Measurements from ENCODE around the gene PDZD4. TPM values are rescaled to one million over a fixed set of nuclear protein-coding genes. Genes with fewer than 3 reads are reported as not detected.

The PDZD4 gene
- total and polyA plus RNA-seq, 4 donors, result 0.15 to 1.8 (median 0.69) TPM

- no peak overlapping the region for H3K4me3 ChIP-seq (ENCODE audit: low read depth in 1 of 3, low read length in 3 of 3)
- no peaks in the 10 kb centered on the region for H3K4me1 ChIP-seq (ENCODE audit: control insufficient read depth in 4 of 4, insufficient read depth in 4 of 4, low read length in 3 of 4)
- DNase-seq (ENCODE audit: low spot score), result no peak
- H3K9me3 ChIP-seq (ENCODE audit: control insufficient read depth in 4 of 4, low read length in 3 of 4), result no peaks in the 10 kb centered on the region
- H3K27me3 ChIP-seq (ENCODE audit: control insufficient read depth in 4 of 4, insufficient read depth in 4 of 4, low read length in 3 of 4), result no peaks in the 10 kb centered on the region
- H3K27ac ChIP-seq (ENCODE audit: low read depth in 1 of 2, low read length in 2 of 2), result no peak overlapping the region
- H3K36me3 ChIP-seq (ENCODE audit: control insufficient read depth in 4 of 4, insufficient read depth in 3 of 4, low read depth in 1 of 4, low read length in 3 of 4), result no peaks in the 10 kb centered on the region
- WGBS, result 83% methylated on average over 34 of the region's 34 CpGs
- no peak overlapping the region for H3K9ac ChIP-seq (ENCODE audit: low read depth in 1 of 2, low read length in 2 of 2)
- no peak for TF ChIP-seq HNF4G (IDR thresholded peaks at IDR 0.05)
- TF ChIP-seq EGR1 (IDR thresholded peaks at IDR 0.05; ENCODE audit: low read depth in 2 of 2), result no peak
- no peak for TF ChIP-seq ATF3 (IDR thresholded peaks at IDR 0.05)
- TF ChIP-seq TAF1 (conservative IDR thresholded peaks at IDR 0.05), result no peak
- no peak for TF ChIP-seq FOXA1 (IDR thresholded peaks at IDR 0.05)
- no peak for TF ChIP-seq GABPA (IDR thresholded peaks at IDR 0.05 in 1 of 2, conservative IDR thresholded peaks at IDR 0.05 in 1 of 2)
- no peak for TF ChIP-seq FOXA2 (IDR thresholded peaks at IDR 0.05)
- no peak for TF ChIP-seq RAD21 (IDR thresholded peaks at IDR 0.05)
- no peak for TF ChIP-seq HNF4A (conservative IDR thresholded peaks at IDR 0.05)
- TF ChIP-seq MAX (IDR thresholded peaks at IDR 0.05), result no peak
- TF ChIP-seq, protein P1, sequence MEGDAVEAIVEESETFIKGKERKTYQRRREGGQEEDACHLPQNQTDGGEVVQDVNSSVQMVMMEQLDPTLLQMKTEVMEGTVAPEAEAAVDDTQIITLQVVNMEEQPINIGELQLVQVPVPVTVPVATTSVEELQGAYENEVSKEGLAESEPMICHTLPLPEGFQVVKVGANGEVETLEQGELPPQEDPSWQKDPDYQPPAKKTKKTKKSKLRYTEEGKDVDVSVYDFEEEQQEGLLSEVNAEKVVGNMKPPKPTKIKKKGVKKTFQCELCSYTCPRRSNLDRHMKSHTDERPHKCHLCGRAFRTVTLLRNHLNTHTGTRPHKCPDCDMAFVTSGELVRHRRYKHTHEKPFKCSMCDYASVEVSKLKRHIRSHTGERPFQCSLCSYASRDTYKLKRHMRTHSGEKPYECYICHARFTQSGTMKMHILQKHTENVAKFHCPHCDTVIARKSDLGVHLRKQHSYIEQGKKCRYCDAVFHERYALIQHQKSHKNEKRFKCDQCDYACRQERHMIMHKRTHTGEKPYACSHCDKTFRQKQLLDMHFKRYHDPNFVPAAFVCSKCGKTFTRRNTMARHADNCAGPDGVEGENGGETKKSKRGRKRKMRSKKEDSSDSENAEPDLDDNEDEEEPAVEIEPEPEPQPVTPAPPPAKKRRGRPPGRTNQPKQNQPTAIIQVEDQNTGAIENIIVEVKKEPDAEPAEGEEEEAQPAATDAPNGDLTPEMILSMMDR (IDR thresholded peaks at IDR 0.05; ENCODE audit: low read depth, low read length, missing input control), result no peak
- TF ChIP-seq, protein P2, sequence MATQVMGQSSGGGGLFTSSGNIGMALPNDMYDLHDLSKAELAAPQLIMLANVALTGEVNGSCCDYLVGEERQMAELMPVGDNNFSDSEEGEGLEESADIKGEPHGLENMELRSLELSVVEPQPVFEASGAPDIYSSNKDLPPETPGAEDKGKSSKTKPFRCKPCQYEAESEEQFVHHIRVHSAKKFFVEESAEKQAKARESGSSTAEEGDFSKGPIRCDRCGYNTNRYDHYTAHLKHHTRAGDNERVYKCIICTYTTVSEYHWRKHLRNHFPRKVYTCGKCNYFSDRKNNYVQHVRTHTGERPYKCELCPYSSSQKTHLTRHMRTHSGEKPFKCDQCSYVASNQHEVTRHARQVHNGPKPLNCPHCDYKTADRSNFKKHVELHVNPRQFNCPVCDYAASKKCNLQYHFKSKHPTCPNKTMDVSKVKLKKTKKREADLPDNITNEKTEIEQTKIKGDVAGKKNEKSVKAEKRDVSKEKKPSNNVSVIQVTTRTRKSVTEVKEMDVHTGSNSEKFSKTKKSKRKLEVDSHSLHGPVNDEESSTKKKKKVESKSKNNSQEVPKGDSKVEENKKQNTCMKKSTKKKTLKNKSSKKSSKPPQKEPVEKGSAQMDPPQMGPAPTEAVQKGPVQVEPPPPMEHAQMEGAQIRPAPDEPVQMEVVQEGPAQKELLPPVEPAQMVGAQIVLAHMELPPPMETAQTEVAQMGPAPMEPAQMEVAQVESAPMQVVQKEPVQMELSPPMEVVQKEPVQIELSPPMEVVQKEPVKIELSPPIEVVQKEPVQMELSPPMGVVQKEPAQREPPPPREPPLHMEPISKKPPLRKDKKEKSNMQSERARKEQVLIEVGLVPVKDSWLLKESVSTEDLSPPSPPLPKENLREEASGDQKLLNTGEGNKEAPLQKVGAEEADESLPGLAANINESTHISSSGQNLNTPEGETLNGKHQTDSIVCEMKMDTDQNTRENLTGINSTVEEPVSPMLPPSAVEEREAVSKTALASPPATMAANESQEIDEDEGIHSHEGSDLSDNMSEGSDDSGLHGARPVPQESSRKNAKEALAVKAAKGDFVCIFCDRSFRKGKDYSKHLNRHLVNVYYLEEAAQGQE (IDR thresholded peaks at IDR 0.05), result no peak
- no peak for TF ChIP-seq ZBTB33 (IDR thresholded peaks at IDR 0.05)
- no peak for TF ChIP-seq NR2F2 (IDR thresholded peaks at IDR 0.05)
- TF ChIP-seq YY1 (IDR thresholded peaks at IDR 0.05), result no peak
- TF ChIP-seq JUND (IDR thresholded peaks at IDR 0.05), result no peak
- no peak for TF ChIP-seq SP1 (IDR thresholded peaks at IDR 0.05)
- no peak for TF ChIP-seq RXRA (IDR thresholded peaks at IDR 0.05)
Observed at GRCh38 chrX:153777261-153778090, 52.9 kb downstream of the PDZD4 start.

All from liver (tissue), 9 donors.